ENCODE results near the gene TFDP2. TPM values are rescaled to one million over a fixed set of nuclear protein-coding genes. Genes with fewer than 3 reads are reported as not detected.
A peak's percentile ranks its signal among the peaks of the same experiment; 100 is the strongest.

Gene TFDP2, protein sequence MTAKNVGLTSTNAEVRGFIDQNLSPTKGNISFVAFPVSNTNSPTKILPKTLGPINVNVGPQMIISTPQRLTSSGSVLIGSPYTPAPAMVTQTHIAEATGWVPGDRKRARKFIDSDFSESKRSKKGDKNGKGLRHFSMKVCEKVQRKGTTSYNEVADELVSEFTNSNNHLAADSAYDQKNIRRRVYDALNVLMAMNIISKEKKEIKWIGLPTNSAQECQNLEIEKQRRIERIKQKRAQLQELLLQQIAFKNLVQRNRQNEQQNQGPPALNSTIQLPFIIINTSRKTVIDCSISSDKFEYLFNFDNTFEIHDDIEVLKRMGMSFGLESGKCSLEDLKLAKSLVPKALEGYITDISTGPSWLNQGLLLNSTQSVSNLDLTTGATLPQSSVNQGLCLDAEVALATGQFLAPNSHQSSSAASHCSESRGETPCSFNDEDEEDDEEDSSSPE
- 10 to 100 TPM; 44.9 to 77.8 (median 56.0) TPM for total RNA-seq
- polyA plus RNA-seq = 10 to 100 TPM; 11.0 to 17.7 TPM
- long read RNA-seq, donor 1, full-length matches to known transcripts = 7 of 30 reads
- long read RNA-seq, donor 1, partial matches to known transcripts = 3 of 30 reads
- long read RNA-seq, donor 1, other reads (novel, unspliced or antisense) = 20 of 30 reads
- long read RNA-seq, donor 2, full-length matches to known transcripts = 10 of 41 reads
- long read RNA-seq, donor 2, partial matches to known transcripts = 5 of 41 reads
- long read RNA-seq, donor 2, other reads (novel, unspliced or antisense) = 26 of 41 reads
- long read RNA-seq, donor 3, full-length matches to known transcripts = 12 of 41 reads
- long read RNA-seq, donor 3, partial matches to known transcripts = 3 of 41 reads
- long read RNA-seq, donor 3, other reads (novel, unspliced or antisense) = 26 of 41 reads

DNA sequence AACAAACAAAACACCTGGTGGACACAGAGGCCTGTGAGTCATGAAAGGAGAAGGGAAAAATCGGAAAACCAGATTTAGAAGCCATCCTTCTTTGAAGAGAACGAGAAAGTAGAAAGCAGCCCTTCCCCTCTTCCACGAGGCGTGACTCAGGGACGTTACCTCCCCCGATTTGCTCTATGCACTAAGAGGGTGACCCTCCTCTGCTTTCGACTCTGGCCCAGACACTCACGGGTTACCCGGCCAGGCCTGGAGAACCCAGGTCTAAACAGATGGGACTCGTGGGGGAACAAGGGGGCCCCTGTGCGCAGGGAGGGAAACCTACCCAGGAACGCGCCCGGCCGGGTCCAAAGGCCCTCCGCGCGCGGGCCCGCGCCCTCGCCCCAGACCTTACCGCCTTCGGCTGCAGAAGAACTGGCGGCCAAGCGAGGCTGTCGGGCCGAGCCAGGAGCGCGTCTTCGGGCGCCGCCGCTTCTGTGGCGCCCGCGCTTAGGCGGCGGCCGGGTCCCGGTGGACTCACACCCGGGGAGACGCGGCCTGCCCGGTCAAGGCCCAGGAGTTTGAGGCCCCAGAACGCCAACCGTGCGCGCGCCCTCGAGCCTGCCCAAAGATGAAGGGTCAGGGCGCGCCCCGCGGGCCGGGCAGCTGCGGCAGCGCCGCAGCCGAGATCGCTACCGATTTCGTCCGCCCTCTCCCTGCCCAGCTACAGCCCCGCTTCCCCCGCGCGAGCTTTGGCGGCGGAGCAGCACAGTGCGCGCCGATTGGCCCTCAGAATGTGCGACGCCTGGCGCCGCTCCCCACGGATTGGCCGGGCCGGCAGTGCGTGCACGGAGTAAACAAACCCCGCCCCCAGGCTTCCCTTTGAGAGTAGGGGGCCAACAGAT is at the start of gene TFDP2:
TSS of gene TFDP2 (minus strand) at position 753 of the 881 bp plus-strand sequence. CDS start 47,795 bp downstream, outside the sequence.
- H3K9me3 ChIP-seq = no peaks in the 10 kb centered on the region
- WGBS, 2 donors = 0 to 1% methylated on average over 83 of the region's 83 CpGs
- TF ChIP-seq, protein P1, sequence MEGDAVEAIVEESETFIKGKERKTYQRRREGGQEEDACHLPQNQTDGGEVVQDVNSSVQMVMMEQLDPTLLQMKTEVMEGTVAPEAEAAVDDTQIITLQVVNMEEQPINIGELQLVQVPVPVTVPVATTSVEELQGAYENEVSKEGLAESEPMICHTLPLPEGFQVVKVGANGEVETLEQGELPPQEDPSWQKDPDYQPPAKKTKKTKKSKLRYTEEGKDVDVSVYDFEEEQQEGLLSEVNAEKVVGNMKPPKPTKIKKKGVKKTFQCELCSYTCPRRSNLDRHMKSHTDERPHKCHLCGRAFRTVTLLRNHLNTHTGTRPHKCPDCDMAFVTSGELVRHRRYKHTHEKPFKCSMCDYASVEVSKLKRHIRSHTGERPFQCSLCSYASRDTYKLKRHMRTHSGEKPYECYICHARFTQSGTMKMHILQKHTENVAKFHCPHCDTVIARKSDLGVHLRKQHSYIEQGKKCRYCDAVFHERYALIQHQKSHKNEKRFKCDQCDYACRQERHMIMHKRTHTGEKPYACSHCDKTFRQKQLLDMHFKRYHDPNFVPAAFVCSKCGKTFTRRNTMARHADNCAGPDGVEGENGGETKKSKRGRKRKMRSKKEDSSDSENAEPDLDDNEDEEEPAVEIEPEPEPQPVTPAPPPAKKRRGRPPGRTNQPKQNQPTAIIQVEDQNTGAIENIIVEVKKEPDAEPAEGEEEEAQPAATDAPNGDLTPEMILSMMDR (IDR thresholded peaks at IDR 0.05) = no peak
- peak within 1 kb of the TSS; percentile 59 to 90 (median 77) for H3K4me3 ChIP-seq
- ATAC-seq (peak; percentile 100), DNase-seq (peak; percentile 89 to 93)
- H3K36me3 ChIP-seq = no peaks in the 10 kb centered on the region
- intact Hi-C loops (cut with DNase I) = loop anchor here in 2 of 10 donors (5.0 to 10.0 kb wide), 2 partner anchors 124 to 127 kb away; no protein-coding TSS in a partner anchor
- H3K4me1 ChIP-seq = peaks cover 3 to 25% (median 18%) of the 10 kb centered on the region in 9 donors
- no peaks in the 10 kb centered on the region for H3K27me3 ChIP-seq
- H3K27ac ChIP-seq = peak within 1 kb of the TSS; percentile 16 to 89 (median 78)

DNA sequence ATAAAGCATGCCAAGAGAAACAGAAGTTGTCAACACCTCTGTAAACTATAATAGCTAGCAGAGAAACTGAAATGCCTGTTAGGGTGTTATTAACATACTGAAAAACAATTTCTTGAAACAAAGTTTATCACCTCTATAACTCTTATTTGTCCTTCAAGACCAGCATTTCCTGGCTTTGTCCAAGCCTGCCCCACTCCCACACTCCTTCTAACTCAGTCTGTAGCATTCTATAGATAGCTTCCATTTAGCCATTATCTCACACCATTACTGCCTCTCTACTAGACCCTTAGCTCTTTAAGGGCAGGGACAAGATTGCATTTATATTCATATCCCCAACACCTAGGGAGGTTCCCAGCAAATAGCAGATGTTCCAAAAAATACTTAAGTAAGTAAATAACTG is 39.5 kb upstream of the TFDP2 start:
- intact Hi-C loops (cut with DNase I) = loop anchor here in 1 of 10 donors (10.0 kb wide), 1 partner anchor 86 kb away; no protein-coding TSS in a partner anchor
- ATAC-seq = no peak

DNA sequence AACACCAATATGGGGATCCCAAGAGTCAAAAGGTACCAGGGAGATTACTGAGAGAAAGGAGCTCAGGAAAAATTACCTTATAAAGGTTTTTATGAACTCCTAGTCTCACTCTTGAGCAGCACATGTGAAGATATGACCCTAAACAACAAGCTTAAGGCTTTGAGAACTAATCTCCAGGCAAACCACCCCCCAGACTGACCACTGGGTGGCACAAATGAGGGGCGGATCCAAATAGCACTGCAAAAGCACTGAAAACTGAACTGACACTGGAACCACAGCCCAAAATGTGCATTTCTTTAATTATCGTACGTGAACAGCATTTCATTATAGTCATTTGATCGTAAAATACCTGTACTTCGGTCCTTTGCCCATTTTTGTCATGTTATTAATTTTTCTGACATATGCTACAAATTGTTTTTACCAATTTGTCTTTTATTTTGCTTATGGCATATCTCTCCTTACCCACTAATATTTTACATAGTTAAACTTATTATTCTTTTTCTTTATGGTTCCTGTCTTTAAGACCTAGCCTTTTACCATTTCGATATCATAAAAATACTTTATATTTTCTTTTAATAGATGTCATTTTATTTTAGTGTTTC is 31.5 kb upstream of the TFDP2 start:
- H3K4me1 ChIP-seq = no peaks in the 10 kb centered on the region
- H3K36me3 ChIP-seq = peaks cover 0 to 100% (median 32%) of the 10 kb centered on the region in 9 donors
- ATAC-seq (peak in 1 of 8 donors; percentile 47), DNase-seq (peak; percentile 13 to 15)
- TF ChIP-seq, protein P1 (IDR thresholded peaks at IDR 0.05) = peak in 8 of 9 donors; percentile 10 to 63 (median 52)
- intact Hi-C loops (cut with DNase I) = loop anchor here in 6 of 10 donors (1.0 to 10.0 kb wide), 5 partner anchors 94 to 101 kb away; no protein-coding TSS in a partner anchor
- H3K27me3 ChIP-seq = no peaks in the 10 kb centered on the region
- no peak overlapping the region for H3K4me3 ChIP-seq
- no peaks in the 10 kb centered on the region for H3K9me3 ChIP-seq
- 91 to 94% methylated on average over 6 of the region's 6 CpGs for WGBS, 2 donors
- no peak overlapping the region for H3K27ac ChIP-seq

More for the DNA sequence above, 39.5 kb upstream of the TFDP2 start:
- no peaks in the 10 kb centered on the region for H3K27me3 ChIP-seq
- no peak overlapping the region for H3K27ac ChIP-seq
- peaks cover 0 to 11% (median 5%) of the 10 kb centered on the region in 9 donors for H3K4me1 ChIP-seq
- no peaks in the 10 kb centered on the region for H3K9me3 ChIP-seq
- peaks cover 0 to 62% (median 9%) of the 10 kb centered on the region in 9 donors for H3K36me3 ChIP-seq
- no peak overlapping the region for H3K4me3 ChIP-seq
- DNase-seq = no peak
- TF ChIP-seq, protein P1 (IDR thresholded peaks at IDR 0.05) = no peak
